Osteocyte (in vitro differentiated cells): Measurements from ENCODE around the gene TROAP. TPM values are rescaled to one million over a fixed set of nuclear protein-coding genes. Genes with fewer than 3 reads are reported as not detected.

Experiments
- DNase-seq: peaks from one replicate; pipeline ENCODE4 v3.0.0; 2021; ENCODE audit warnings: mixed read lengths; ENCODE audit not compliant: unreplicated experiment; ENCODE audit errors: extremely low spot score
- H3K27ac Mint-ChIP-seq: one replicate; pipeline ENCODE4 v1.8.0; 2021; ENCODE audit warnings: mild to moderate bottlenecking, mixed read lengths; ENCODE audit not compliant: unreplicated experiment
- H3K27me3 Mint-ChIP-seq: one replicate; pipeline ENCODE4 v1.8.0; 2021; ENCODE audit warnings: mixed read lengths; ENCODE audit not compliant: unreplicated experiment
- H3K36me3 Mint-ChIP-seq: one replicate; pipeline ENCODE4 v1.8.0; 2021; ENCODE audit warnings: mixed read lengths; ENCODE audit not compliant: unreplicated experiment
- H3K4me1 Mint-ChIP-seq: one replicate; pipeline ENCODE4 v1.8.0; 2021; ENCODE audit warnings: mixed read lengths; ENCODE audit not compliant: unreplicated experiment
- H3K4me3 Mint-ChIP-seq: one replicate; pipeline ENCODE4 v1.8.0; 2021; ENCODE audit warnings: mild to moderate bottlenecking, moderate library complexity, mixed read lengths; ENCODE audit not compliant: unreplicated experiment
- H3K9me3 Mint-ChIP-seq: one replicate; pipeline ENCODE4 v1.8.0; 2021; ENCODE audit warnings: mixed read lengths; ENCODE audit not compliant: unreplicated experiment
- long read RNA-seq: library from polyadenylated mRNA; unstranded; transcript quantifications from one replicate; pipeline ENCODE4 v2.0.0, GENCODE V29; 2021
- total RNA-seq: library from RNA; stranded (reverse); gene quantifications from 2 replicates; pipeline ENCODE4 v1.2.1, GENCODE V29; 2021
- TF ChIP-seq, protein P1 (sequence below): fragments of 200-600 bp; sonication (generic); IDR thresholded peaks from 2 replicates; pipeline ENCODE4 v1.5.0; 2021; ENCODE audit warnings: antibody characterized with exemption, mild to moderate bottlenecking, moderate library complexity

The TROAP gene
- total RNA-seq = 8.0 and 9.6 TPM in 2 replicates
- long read RNA-seq, partial matches to known transcripts = 0 of 2 reads
- long read RNA-seq, other reads (novel, unspliced or antisense) = 1 of 2 reads

- H3K36me3 Mint-ChIP-seq = no peaks in the 10 kb centered on the region
- peak; percentile 99 for DNase-seq
- H3K4me1 Mint-ChIP-seq = peaks cover 19% of the 10 kb centered on the region
- H3K9me3 Mint-ChIP-seq = no peaks in the 10 kb centered on the region
- peak within 1 kb of the TSS; percentile 99 for H3K4me3 Mint-ChIP-seq
- no peaks in the 10 kb centered on the region for H3K27me3 Mint-ChIP-seq
- TF ChIP-seq, protein P1, sequence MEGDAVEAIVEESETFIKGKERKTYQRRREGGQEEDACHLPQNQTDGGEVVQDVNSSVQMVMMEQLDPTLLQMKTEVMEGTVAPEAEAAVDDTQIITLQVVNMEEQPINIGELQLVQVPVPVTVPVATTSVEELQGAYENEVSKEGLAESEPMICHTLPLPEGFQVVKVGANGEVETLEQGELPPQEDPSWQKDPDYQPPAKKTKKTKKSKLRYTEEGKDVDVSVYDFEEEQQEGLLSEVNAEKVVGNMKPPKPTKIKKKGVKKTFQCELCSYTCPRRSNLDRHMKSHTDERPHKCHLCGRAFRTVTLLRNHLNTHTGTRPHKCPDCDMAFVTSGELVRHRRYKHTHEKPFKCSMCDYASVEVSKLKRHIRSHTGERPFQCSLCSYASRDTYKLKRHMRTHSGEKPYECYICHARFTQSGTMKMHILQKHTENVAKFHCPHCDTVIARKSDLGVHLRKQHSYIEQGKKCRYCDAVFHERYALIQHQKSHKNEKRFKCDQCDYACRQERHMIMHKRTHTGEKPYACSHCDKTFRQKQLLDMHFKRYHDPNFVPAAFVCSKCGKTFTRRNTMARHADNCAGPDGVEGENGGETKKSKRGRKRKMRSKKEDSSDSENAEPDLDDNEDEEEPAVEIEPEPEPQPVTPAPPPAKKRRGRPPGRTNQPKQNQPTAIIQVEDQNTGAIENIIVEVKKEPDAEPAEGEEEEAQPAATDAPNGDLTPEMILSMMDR = no peak
- H3K27ac Mint-ChIP-seq = peak within 1 kb of the TSS; percentile 89
These were observed at the start of gene TROAP for GRCh38 chr12:49322708-49323523. Gene TROAP (plus strand): TSS chr12:49323255. CDS start chr12:49323609, 354 bp downstream.

GRCh38 chr12:49273726-49274395 lies 49.2 kb upstream of the TROAP start:
- Mint-ChIP-seq H3K4me1 (peaks cover 21% of the 10 kb centered on the region), H3K36me3 (peaks cover 29% of the 10 kb centered on the region), H3K9me3 (no peaks in the 10 kb centered on the region), H3K27ac (no peak overlapping the region), H3K4me3 (no peak overlapping the region), H3K27me3 (no peaks in the 10 kb centered on the region)
- TF ChIP-seq, protein P1 = no peak
- DNase-seq = no peak

DNA sequence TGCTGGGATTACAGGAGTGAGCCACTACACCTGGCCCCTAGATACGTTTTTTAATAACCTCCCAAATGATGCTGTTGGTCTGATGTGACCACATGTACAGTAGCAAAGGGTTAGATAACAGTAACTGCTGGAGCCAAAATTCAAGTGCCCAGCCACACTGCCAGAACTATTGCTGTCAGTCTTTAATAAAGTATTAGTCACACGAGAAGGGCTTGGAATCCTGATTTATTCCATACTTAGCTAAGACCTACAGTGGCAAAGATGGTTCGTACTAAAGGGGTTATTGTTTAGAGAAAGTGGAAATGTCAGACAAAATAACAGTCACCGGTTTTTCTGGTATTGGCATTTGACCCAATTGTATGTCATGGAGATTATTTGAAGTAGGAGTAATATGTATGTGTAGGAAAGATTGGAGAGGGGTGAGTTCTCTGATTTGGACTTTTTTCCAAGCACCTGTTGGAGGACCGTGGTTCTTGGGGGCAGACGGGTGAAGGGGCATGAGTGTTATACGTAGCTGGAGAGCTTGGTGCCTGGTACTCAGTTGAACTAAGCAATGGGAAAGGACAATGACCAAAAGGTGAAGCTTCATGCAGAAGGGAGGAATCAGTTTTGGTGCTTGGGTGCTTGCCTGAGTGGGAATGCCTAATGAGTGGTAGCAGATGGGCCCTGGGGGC lies 48.5 kb upstream of the TROAP start:
- H3K4me1 Mint-ChIP-seq = peaks cover 15% of the 10 kb centered on the region
- peaks cover 26% of the 10 kb centered on the region for H3K36me3 Mint-ChIP-seq
- no peaks in the 10 kb centered on the region for H3K27me3 Mint-ChIP-seq
- TF ChIP-seq, protein P1 = no peak
- H3K4me3 Mint-ChIP-seq = no peak overlapping the region
- DNase-seq = no peak
- peak overlapping the region; percentile 8 for H3K27ac Mint-ChIP-seq
- H3K9me3 Mint-ChIP-seq = no peaks in the 10 kb centered on the region

GRCh38 chr12:49276304-49277290 lies 46.5 kb upstream of the TROAP start:
- no peaks in the 10 kb centered on the region for H3K9me3 Mint-ChIP-seq
- H3K36me3 Mint-ChIP-seq = peaks cover 16% of the 10 kb centered on the region
- no peak overlapping the region for H3K27ac Mint-ChIP-seq
- H3K27me3 Mint-ChIP-seq = no peaks in the 10 kb centered on the region
- H3K4me3 Mint-ChIP-seq = no peak overlapping the region
- H3K4me1 Mint-ChIP-seq = peaks cover 15% of the 10 kb centered on the region
- DNase-seq = no peak
- TF ChIP-seq, protein P1 = no peak
